Dedifferentiated amniotic fluid mesenchymal stem cell (primary cell): ENCODE data around the gene C18orf32.
"Not testable (repeated sequence)": the region's sequence is repeated elsewhere in the genome, so short reads cannot be mapped to it uniquely, and the experiment has no call there.

Experiments
- DNase-seq: peaks from one replicate; pipeline ENCODE4 v3.0.0-alpha.2; 2016; ENCODE audit errors: extremely low spot score

C18orf32 gene

DNA sequence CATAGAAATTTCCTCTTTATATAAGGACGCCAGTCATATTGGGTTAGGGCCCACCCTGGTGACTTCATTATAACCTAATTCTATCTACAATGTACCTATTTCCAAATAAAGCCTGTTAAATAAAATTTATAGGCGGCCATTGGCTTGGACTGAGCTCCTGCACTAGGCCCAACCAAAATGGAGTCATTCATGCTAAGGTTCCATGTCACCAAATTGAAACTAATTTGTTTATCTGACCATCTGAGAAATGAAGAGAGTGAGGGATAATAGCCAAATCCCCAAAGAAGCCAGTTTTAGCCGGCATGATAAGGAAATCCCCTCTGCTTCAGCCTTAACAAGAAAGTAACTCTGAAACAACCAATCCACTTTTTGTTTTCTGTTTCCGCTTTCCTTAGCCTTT, 19.4 kb downstream of the C18orf32 start:
- no peak for DNase-seq

DNA sequence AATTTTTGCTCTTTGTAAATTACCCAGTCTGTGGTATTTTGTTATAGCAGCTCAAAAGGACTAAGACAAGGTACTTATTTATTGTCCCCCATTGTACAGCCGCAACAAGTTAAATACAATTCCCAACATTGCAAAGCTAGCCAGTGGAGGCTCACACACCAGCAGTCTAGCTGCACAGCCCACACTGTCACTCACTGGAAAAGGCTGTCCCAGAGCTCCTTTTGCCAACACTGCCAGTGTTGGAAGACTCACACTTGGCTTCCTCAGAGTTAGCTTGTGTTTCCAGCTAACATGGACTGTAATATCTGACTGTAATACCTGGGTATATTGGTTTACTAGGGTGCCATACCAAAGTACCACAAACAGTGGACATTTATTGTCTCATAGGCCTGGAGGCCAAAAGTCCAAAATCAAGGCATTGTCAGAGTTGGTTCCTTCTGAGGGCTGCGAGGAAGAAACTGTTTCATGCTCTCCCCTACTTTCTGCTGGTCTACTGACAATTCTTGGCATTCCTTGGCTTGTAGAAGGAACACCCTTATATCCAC, 19.9 kb downstream of the C18orf32 start:
- DNase-seq, result no peak

DNA sequence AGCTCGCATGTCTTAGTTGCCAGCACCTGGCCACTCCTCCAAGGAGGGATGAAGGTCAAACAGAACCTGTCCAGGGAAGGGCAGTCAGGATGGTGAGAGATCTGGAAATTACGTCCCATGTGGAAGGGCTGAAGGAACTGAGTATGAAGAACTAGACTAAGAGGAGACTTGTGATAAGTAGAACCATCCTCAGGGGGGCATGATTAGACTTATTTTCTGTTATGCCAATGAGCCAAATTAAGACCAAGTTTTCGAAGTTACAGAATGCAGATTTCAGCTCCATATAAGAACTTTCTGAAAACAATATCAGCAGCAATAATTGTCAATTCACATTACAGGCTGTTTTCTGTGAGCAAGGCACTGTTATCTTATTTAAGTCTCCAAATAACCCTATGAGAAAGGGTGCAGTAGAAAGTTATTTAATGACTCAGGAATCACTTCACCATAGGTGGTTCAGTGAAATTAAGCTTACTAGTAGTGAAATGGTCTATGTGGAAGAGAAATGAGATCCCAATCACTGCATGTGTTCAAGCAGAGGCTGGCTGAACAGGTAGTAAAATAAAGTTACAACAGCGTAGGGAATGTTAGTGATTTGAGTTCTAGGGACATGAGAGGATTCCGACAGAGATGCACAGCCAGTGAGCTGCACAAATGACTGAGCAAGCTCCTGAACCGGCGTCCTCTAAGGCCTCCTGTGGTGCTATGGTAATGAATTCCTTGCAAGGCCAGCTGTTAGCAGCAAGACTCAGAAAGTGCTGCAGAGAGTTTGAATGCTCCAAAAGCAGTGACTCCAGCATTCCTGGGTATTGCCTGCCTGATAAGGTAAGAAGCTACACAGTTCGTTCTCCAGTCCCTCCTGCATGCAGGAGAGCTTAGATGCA, 22.1 kb downstream of the C18orf32 start:
- no peak for DNase-seq

DNA sequence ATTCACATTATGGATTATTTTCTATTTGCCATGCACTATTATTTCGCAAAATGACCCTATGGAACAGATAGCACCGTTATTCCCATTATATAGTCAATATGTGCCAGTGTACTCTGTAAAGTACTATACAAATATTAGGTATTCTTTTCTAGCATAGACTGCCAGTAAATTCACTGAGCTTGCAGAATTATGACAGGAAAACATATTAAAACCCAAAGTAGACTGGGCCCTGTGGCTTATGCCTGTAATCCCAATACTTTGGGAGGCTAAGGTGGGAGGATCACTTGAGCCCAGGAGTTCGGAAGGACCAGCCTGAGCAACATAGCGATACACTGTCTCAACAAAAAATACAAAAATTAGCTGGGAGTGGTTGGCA, 25.4 kb downstream of the C18orf32 start:
- DNase-seq, result no peak

DNA sequence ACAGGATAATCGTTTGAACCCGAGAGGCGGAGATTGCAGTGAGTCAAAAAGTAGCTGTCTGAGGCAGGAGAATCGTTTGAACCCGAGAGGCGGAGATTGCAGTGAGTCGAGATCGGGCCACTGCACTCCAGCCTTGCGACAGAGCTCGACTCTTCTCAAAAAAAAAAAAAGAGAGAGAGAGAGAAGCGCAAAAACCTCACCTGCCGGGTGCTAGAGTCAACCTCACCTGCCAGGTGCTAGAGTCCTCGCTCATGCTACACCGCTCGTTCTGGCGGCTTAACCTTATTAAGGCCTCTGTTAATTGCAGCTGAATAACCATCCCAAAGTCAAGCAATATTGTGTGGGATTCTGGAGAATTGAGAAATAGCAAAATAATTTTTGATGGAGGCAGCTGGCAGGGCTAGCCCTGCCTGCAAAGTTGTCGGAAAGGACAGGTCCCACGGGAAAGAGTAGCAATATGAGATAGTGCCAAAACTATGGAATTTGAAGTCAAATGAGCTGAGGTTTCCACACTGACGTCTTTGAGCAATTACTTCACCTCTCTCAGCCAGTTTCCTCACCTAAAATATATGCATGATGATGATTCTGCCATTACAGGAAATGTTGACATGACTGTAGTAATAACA, 25.9 kb downstream of the C18orf32 start:
- no peak for DNase-seq

DNA sequence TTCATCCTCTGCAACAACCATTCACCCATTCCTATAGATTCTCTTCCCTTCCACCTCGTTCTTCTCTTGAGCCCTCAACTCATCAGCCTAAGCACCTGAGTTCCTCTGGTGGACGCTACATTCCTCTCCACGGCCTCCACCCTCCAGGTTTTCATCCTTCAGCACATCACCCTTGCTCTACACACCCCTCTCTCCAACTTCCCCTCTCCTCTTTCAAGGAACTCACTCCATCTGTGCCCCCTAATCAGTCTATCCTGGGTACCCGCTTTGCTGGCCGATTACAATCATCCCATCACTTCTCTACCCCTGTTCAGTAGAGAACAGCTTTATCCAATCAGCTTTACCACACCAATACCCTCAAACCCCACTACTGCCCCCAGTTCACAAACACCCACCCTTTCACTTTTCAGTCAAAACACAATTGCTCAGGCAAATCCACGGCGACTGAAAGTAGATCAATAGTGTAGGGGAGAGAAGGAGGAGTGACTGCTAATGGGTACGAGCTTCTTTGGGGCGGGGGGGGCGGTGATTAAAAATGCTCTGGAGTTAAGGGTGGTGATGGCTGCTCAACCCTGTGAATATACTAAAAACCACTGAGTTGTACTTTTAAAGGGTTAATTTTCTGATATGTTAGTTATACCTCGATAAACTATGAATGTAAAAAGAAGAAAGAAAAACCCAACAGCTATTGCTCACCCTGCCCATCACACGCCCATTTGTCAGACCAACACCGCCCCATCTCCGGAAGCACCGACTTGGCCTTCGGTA, 27.4 kb downstream of the C18orf32 start:
- no peak for DNase-seq

DNA sequence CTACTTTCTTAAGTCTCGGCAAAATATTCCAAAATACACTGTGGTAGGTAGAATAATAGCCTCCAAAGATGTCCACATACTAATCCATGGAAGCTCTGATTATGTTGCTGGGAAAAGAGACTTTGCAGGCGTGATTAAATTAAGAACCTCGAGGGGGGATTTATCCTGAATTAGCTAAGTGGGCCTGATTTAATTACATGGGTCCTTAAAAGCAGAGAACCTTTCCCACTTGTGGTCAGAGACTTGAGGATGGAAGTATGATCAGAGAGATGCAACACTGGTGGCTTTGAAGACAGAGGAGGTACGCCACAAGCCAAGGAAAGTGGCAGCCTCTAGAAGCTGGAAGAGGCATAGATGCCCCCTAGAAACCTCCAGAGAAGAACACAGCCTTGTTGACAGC, 29.4 kb downstream of the C18orf32 start:
- DNase-seq, result no peak

DNA sequence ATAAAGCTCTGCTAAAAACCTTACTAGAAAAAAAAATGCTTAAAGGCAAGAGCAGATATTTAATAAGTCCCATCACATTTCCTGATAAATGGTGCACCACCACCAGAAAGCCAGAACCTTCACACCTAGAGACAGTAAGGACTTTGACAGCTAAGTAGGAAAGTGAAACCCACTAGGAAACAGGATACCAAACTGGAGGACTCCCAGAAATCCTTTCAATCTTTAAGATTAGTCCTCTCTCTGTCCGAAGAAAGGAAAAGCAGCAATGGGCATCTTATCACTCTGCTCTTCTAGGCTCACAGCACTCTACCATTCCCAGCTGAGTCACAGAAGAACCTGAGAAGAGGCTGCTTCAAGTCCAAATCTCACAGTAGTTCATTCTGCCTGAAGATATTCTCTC, 30.2 kb downstream of the C18orf32 start:
- DNase-seq, result no peak

DNA sequence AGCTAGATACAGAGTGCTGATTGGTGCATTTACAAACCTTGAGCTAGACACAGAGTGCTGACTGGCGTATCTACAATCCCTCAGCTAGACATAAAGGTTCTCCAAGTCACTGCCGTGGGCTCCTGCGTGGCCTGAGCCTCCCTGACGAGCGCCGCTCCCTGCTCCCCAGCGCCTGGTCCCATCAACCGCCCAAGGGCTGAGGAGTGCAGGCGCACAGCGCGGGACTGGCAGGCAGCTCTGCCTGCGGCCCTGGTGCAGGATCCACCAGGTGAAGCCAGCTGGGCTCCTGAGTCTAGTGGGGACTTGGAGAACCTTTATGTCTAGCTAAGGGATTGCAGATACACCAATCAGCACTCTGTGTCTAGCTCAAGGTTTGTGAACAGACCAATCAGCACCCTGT, 34.5 kb downstream of the C18orf32 start:
- not testable (repeated sequence) for DNase-seq

DNA sequence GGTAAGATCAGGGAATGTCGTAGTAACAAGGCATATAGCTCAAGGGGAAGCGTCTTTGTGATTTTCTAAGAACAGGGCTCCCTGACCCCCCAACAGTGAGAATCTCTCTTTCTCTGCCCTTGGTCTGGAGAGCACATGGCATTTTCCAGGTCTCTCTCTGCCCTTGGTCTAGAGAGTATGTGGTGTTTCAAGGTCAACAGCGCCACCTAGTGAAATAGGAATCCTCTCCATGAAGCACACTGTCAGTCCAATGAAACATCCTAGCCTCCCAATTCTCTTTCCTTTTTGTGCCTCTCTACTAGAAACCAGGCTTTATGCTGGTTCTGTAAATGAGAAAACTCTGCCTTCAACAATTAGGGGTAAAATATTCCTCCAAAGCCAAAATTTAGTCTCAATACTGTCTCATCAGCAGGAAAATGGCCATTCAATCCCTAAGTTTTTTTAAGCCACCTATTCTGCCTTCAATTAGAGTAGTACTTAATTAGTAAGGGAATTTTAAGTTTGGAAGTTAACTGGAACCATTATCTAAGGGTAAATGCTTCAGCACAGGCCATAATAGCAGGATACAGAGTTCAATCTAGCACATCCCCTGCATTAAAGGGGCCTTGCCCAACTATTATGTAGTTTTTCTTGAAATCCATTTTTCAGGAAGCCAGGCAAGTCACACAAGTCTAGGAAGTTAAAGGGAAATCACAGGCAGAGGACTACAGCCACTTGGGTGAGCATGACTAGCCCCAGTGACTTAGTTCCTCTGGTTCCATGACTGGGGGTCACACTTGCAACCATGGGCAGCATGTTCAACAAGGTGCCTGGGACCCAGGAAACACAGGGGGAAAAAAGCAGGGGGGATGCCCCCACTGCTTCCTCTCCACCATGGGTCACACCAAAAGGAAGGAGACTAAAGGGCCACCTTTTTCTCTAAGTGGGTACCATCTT, 39.0 kb downstream of the C18orf32 start:
- no peak for DNase-seq

DNA sequence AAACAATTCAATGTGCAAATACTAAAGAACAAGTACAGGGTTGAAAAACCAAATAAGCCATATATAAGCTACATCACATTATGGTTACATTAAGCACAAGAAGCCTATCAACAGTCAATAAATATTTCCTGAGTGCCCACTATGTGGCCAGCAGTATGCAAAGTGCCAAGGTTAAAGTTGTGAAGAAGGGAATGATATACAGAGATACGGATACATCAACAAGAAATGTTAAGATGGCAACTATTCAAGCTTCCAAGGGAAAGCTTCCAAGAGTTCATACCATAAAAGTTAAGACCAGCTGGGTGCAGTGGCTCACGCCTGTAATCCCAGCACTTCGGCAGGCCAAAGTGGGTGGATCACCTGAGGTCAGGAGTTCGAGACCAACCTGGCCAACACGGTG, 40.6 kb downstream of the C18orf32 start:
- DNase-seq, result no peak

DNA sequence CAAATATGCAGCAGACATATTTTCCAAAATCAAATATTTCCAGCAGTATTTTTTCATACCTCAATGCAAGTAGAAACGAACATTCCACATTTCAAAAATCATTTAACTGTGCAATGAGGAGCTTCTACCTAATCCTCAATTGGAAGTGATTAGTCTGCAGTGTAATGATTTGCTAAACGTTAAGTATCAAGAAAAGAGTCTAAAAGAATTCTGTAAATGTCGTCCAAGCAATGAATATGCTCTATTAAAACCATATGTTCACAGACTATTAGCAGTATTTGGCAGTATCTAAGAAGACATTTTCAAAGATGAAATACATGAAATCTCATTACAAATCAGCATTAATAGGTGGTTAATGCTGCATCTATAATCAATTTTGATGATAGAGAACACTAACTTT, 42.5 kb downstream of the C18orf32 start:
- DNase-seq, result no peak

DNA sequence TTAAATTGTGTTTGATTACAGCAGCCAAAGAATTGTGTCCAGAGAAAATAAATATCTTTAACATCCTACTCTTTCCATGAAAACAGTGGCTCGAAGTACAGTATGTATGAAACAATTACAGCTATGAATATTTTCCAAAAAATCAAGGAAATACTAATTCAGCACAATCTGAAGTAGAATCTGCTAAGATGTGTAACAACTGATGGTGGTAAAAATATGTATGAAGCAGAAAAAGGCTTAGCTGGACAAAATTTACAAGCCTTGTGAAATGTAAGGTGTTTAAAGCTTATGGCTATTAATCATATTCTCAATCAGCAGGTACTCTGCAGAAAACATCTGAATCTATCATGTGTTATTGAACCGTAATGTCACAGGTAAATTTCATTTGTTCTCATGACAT, 43.2 kb downstream of the C18orf32 start:
- no peak for DNase-seq

DNA sequence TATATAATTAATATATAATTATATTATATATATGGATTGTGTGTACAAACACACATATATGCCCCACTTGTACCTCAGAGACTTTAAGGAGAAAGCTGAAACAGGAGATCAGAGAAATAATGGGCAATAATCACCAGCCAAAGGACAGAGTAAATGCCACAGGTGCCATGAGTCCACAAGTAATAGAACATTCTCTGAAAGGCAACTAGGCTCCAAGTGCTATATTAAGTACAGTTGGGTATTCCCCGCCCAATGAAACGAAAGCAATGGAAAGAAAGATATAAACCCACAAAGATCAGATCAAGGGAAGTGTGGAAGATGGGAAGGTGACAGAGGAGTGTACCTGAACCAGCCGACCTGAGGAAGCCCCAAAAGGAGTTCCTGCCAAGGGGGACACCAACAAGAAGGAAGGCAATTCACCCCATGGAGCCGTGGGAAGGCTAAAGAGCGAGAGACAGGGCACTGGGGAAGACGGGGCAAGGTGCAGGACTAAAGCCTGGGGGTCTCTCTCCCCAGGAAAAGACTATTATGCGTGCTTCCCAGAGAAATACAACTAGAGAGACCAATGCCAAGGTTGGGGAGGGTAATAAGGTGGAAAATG, 45.6 kb downstream of the C18orf32 start:
- DNase-seq, result no peak

DNA sequence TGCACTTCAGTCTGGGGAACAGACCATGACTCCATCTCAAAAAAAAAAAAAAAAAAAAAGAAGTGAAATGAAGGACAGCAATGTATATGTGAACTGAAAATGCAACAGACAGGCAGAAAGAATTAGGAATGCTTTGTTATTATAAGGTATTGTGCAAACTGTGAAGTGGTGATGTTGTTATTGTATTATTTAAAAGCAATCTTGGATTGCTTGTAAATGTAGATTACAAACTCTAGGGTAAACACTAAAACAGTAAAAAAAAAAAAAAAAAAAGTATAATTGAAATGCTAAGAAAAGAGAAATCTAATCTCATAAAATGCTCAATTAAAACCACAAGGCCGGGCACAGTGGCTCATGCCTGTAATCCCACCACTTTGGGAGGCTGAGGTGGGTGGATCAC, 51.9 kb downstream of the C18orf32 start:
- no peak for DNase-seq

DNA sequence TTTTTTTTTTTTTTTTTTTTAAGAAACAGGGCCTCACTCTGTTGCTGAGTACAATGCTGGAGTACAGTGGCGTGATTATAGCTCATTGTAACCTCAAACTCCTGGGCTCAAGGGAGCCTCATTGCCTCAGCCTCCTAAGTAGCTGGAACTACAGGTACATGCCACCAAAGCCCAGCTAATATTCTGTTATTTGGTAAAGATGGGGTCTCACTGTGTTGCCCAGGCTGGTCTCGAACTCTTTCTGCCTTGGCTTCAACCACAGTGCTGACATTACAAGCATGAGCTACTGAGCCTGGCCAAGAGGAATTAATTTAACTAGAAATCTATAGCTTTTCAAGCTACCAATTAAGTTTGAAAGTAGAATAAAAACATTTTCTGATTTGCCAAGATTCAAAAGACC, 54.4 kb downstream of the C18orf32 start:
- no peak for DNase-seq

DNA sequence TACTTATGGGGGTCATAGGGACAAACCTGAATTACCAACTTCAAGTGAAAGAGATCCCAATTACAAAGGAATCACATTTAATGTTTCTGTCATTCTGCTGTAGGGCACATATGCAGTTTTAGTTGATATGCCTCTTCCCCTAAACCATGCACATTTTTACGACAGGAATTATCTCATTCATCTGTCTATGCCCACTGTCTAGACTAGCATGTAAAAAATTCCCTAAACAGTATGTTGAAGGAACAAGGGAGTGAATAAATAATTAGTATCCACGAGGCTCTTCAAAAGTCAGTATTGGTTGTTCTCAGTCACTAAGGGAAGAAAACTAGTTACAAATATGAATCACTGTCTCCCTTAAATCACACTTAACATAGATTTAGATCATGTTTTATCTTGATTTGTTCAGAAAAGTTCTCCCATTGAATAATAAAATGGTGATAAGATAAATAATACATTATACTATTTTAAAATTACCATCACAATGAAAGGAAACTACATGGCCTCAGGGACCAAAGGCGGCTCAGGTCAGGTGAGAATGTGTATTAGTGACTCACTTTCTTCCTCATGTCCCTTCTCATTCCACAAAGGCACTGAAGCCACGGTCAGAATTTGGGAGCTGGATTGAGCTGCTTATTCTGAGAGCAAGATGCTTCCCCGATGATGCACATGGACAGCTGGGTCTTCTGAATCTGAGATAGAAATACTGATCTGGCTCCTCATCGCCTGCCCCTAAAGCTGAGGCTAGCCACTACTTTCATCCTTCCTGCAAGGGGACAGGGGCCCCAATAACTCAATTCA, 55.7 kb downstream of the C18orf32 start:
- DNase-seq, result no peak
